GM12891 (cell line): ENCODE measurements around the gene SNAP29.

Experiments
- POLR2A ChIP-seq: IDR thresholded peaks from 2 replicates; pipeline ENCODE4 v1.6.1; 2011; ENCODE audit warnings: low read depth, low read length, control low read depth
- POLR2AphosphoS5 ChIP-seq: IDR thresholded peaks from 2 replicates; pipeline ENCODE4 v1.6.1; 2011; ENCODE audit warnings: low read depth, low read length, control low read depth
- SPI1 ChIP-seq: IDR thresholded peaks from 2 replicates; pipeline ENCODE4 v1.6.1; 2011; ENCODE audit warnings: low read depth, low read length, control low read depth
- TAF1 ChIP-seq: IDR thresholded peaks from 2 replicates; pipeline ENCODE4 v1.6.1; 2011; ENCODE audit warnings: low read depth, low read length, control low read depth

GRCh38 chr22:20918663-20919218, 59.9 kb downstream of the SNAP29 start:
- TF ChIP-seq POLR2AphosphoS5 (no peak), POLR2A (no peak), TAF1 (no peak), SPI1 (no peak)
